BJ (cell line): ENCODE results near the gene LRFN4. TPM values are rescaled to one million over a fixed set of nuclear protein-coding genes. Genes with fewer than 3 reads are reported as not detected.

Experiments used
- CTCF ChIA-PET: fragments of 350-600 bp; formaldehyde crosslinking; extraction: SDS; loops from one replicate; lab custom pipeline; 2021; ENCODE audit warnings: antibody characterized with exemption, inconsistent platforms; lab: Yijun Ruan, JAX
- POLR2A ChIA-PET: fragments of 300-600 bp; sonication (Branson Sonifier 250); formaldehyde crosslinking; extraction: SDS; loops from one replicate; lab custom pipeline; 2021; ENCODE audit warnings: antibody characterized with exemption; lab: Charles Lee
- DNase-seq: peaks from one replicate; pipeline ENCODE4 v3.0.0-alpha.2; 2011; ENCODE audit warnings: low read depth
- H3K27me3 ChIP-seq: 2 replicates; pipeline ENCODE4 v1.6.0; 2011; ENCODE audit warnings: low read length; ENCODE audit not compliant: control insufficient read depth, insufficient read depth
- H3K36me3 ChIP-seq: 2 replicates; pipeline ENCODE4 v1.5.1; 2011; ENCODE audit warnings: low read length; ENCODE audit not compliant: control insufficient read depth, insufficient read depth
- H3K4me3 ChIP-seq: 2 replicates; pipeline ENCODE4 v1.5.1; 2011; ENCODE audit warnings: low read depth, mild to moderate bottlenecking, control low read depth, low read length
- CTCF ChIP-seq: IDR thresholded peaks from 2 replicates; pipeline ENCODE4 v1.5.1; 2011; ENCODE audit warnings: low read depth, mild to moderate bottlenecking, control low read depth, inconsistent platforms, low read length, moderate library complexity; ENCODE audit not compliant: insufficient read depth
- polyA plus RNA-seq: library from polyadenylated mRNA; depleted of rRNA; stranded (reverse); fragments of >200 nt; gene quantifications from 2 replicates; pipeline ENCODE4 v1.2.3, GENCODE V29; 2011

The LRFN4 gene
- polyA plus RNA-seq, 1 experiment, result 15.8 TPM

- CTCF ChIA-PET, result interaction anchor here (0.6 to 1.1 kb wide), 3 partner anchors 95 to 142 kb away, joined by 3 read pairs; no protein-coding TSS in a partner anchor
Measured at GRCh38 chr11:66855574-66856495, 1.0 kb upstream of the LRFN4 start.

GRCh38 chr11:66857234-66857926 is 516 bp downstream of the LRFN4 start:
- CTCF ChIA-PET, result no interaction called here
- no peak for DNase-seq
- Histone ChIP-seq H3K27me3 (no peaks in the 10 kb centered on the region), H3K4me3 (peak overlapping the region; percentile 87), H3K36me3 (peaks cover 6% of the 10 kb centered on the region)
- TF ChIP-seq CTCF, result no peak
- POLR2A ChIA-PET, result no interaction called here

More at GRCh38 chr11:66855574-66856495, 1.0 kb upstream of the LRFN4 start:
- TF ChIP-seq CTCF, result no peak
- DNase-seq, result peak; percentile 61
- peak overlapping the region; percentile 87 for H3K4me3 ChIP-seq
- POLR2A ChIA-PET, result interaction anchor here (0.6 to 1.3 kb wide), 2 partner anchors 12 to 254 kb away, joined by 4 to 7 read pairs; no protein-coding TSS in a partner anchor
- H3K36me3 ChIP-seq, result peaks cover 6% of the 10 kb centered on the region
- H3K27me3 ChIP-seq, result no peaks in the 10 kb centered on the region

- H3K27me3 ChIP-seq, result no peaks in the 10 kb centered on the region
- ChIA-PET POLR2A (no interaction called here), CTCF (no interaction called here)
- DNase-seq, result no peak
- no peak for TF ChIP-seq CTCF
- H3K36me3 ChIP-seq, result peaks cover 6% of the 10 kb centered on the region
- H3K4me3 ChIP-seq, result peak overlapping the region; percentile 87
Measured at GRCh38 chr11:66857927-66858185, 992 bp downstream of the LRFN4 start.

- CTCF ChIA-PET, result no interaction called here
- DNase-seq, result no peak
- POLR2A ChIA-PET, result no interaction called here
- peaks cover 6% of the 10 kb centered on the region for H3K36me3 ChIP-seq
- no peaks in the 10 kb centered on the region for H3K27me3 ChIP-seq
- no peak overlapping the region for H3K4me3 ChIP-seq
- TF ChIP-seq CTCF, result no peak
Measured at GRCh38 chr11:66858186-66858938, 1.5 kb downstream of the LRFN4 start.
